ENCODE results near the gene SEPTIN11. TPM values are rescaled to one million over a fixed set of nuclear protein-coding genes. Genes with fewer than 3 reads are reported as not detected.

The SEPTIN11 gene
- total RNA-seq, 1 experiment from 2014 or later = 77.3 TPM

GRCh38 chr4:76962406-76963130, 13.0 kb downstream of the SEPTIN11 start:
- Mint-ChIP-seq H3K27ac (no peak overlapping the region), H3K36me3 (ENCODE audit: insufficient read depth in 1 of 3, low read depth in 3 of 3) (peaks cover 5 to 10% (median 5%) of the 10 kb centered on the region in 3 experiments; a peak in 6 of 7 replicates), H3K9me3 (peaks cover 0 to 3% of the 10 kb centered on the region in 2 experiments; a peak in 1 of 5 replicates), H3K27me3 (ENCODE audit: low read depth) (no peaks in the 10 kb centered on the region), H3K4me1 (peaks cover 9 to 12% of the 10 kb centered on the region in 2 experiments), H3K4me3 (no peak overlapping the region)
- DNase-seq = no peak
- no peak overlapping the region for H2BK15ac ChIP-seq (ENCODE audit: low read depth, low read length)
- peaks cover 3% of the 10 kb centered on the region; the same call in 1 of the 2 replicates for H3K4me1 ChIP-seq (ENCODE audit: insufficient read depth, low read length)
- H4K20me1 ChIP-seq (ENCODE audit: control insufficient read depth, insufficient read depth, insufficient read length) = no peaks in the 10 kb centered on the region
- H4K8ac ChIP-seq (replicated peaks; ENCODE audit: insufficient read length, low read depth, low read length) = no peak overlapping the region
- no peak overlapping the region for H2AK5ac ChIP-seq (ENCODE audit: insufficient read length, low read length)
- no peak overlapping the region for H3K14ac ChIP-seq (ENCODE audit: insufficient read depth, low read length)
- no peak overlapping the region for H3K23ac ChIP-seq (ENCODE audit: insufficient read length, low read depth, low read length)
- no peak overlapping the region for H3K9ac ChIP-seq (ENCODE audit: extremely low read depth, insufficient read length, low read length)
- no peaks in the 10 kb centered on the region for H3K23me2 ChIP-seq (ENCODE audit: insufficient read length, low read depth, low read length, poor library complexity, severe bottlenecking)
- no CpG with 5 or more reads among the region's 5 CpGs for WGBS (ENCODE audit: extremely low coverage, insufficient read length, low lambda C conversion rate)
- no peak overlapping the region for H3K56ac ChIP-seq (ENCODE audit: insufficient read length, low read depth, low read length)
- peaks cover 5% of the 10 kb centered on the region for H3K79me1 ChIP-seq (ENCODE audit: insufficient read depth, low read depth, low read length, poor library complexity, severe bottlenecking)
- no peaks in the 10 kb centered on the region for H3K27me3 ChIP-seq (ENCODE audit: insufficient read depth, low read length)
- no peak overlapping the region for H2AFZ ChIP-seq (ENCODE audit: low read length)
- H3T11ph ChIP-seq (ENCODE audit: low read length) = no peak overlapping the region
- no peak overlapping the region for H2BK5ac ChIP-seq (ENCODE audit: insufficient read length, low read length)
- peaks cover 9% of the 10 kb centered on the region; the same call in 1 of the 2 replicates for H3K79me2 ChIP-seq (ENCODE audit: insufficient read depth, low read length)
- H3K4me2 ChIP-seq (ENCODE audit: insufficient read depth, insufficient read length, low read length) = no peak overlapping the region
- H3K9me3 ChIP-seq (ENCODE audit: control insufficient read depth, low read depth, low read length) = no peaks in the 10 kb centered on the region
- H3K18ac ChIP-seq (ENCODE audit: insufficient read length, low read depth, low read length) = no peak overlapping the region
- no peak overlapping the region for H3K27ac ChIP-seq (ENCODE audit: insufficient read length, low read depth, low read length)
- no peak overlapping the region for H2BK12ac ChIP-seq (ENCODE audit: insufficient read length, low read depth, low read length)
- H2BK120ac ChIP-seq (ENCODE audit: low read depth, low read length, poor library complexity, severe bottlenecking) = no peak overlapping the region
- no peak overlapping the region for H4K91ac ChIP-seq (ENCODE audit: insufficient read length, low read depth, low read length)
- no peak overlapping the region for H2BK20ac ChIP-seq (ENCODE audit: low read depth, low read length, poor library complexity, severe bottlenecking)
- H3K4ac ChIP-seq (ENCODE audit: low read depth, low read length) = no peak overlapping the region
- TF ChIP-seq, protein P1, sequence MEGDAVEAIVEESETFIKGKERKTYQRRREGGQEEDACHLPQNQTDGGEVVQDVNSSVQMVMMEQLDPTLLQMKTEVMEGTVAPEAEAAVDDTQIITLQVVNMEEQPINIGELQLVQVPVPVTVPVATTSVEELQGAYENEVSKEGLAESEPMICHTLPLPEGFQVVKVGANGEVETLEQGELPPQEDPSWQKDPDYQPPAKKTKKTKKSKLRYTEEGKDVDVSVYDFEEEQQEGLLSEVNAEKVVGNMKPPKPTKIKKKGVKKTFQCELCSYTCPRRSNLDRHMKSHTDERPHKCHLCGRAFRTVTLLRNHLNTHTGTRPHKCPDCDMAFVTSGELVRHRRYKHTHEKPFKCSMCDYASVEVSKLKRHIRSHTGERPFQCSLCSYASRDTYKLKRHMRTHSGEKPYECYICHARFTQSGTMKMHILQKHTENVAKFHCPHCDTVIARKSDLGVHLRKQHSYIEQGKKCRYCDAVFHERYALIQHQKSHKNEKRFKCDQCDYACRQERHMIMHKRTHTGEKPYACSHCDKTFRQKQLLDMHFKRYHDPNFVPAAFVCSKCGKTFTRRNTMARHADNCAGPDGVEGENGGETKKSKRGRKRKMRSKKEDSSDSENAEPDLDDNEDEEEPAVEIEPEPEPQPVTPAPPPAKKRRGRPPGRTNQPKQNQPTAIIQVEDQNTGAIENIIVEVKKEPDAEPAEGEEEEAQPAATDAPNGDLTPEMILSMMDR (conservative IDR thresholded peaks at IDR 0.05) = no peak
- no peak overlapping the region for H4K5ac ChIP-seq (ENCODE audit: insufficient read length, low read depth, low read length)

Measured in H9 (cell line).